Dedifferentiated amniotic fluid mesenchymal stem cell (primary cell): ENCODE measurements around the gene DXO.
A peak's percentile ranks its signal among the peaks of the same experiment; 100 is the strongest.
"Not testable (repeated sequence)": the region's sequence is repeated elsewhere in the genome, so short reads cannot be mapped to it uniquely, and the experiment has no call there.

ENCODE experiments used
- DNase-seq: peaks from one replicate; pipeline ENCODE4 v3.0.0-alpha.2; 2016; ENCODE audit errors: extremely low spot score

DXO gene

GRCh38 chr6:31958741-31959739, 12.9 kb downstream of the DXO start, which contains the start of the genes NELFE and SKIC2:
NELFE (minus strand) TSS chr6:31958971; CDS start chr6:31958446, 525 bp downstream.
SKIC2 (plus strand) TSS chr6:31959175; CDS start chr6:31959193, 18 bp downstream.
- DNase-seq: peak; percentile 97

GRCh38 chr6:31958412-31958740, 13.6 kb downstream of the DXO start:
- no peak for DNase-seq

- DNase-seq: no peak
Measured at GRCh38 chr6:31956796-31957195, 15.1 kb downstream of the DXO start.

DNA sequence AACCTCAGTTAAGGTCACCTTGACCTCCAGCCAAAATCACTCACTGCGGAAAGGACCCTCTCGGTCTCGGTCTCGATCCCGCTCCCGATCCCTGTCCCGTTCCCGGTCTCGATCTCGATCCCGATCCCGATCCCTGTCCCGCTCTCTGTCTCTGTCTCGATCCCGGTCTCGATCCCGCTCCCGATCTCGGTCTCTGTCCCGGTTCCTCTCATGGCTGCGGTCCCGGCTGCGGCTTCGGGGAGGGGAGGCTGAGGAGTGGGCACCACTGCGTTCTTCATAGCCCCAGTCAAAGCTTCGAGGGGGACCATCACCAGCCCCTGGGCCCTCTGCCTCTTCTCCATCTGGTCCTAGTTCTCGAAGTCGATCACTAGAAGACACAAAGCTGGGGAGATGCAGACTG, 17.4 kb downstream of the DXO start:
- DNase-seq: no peak

DNA sequence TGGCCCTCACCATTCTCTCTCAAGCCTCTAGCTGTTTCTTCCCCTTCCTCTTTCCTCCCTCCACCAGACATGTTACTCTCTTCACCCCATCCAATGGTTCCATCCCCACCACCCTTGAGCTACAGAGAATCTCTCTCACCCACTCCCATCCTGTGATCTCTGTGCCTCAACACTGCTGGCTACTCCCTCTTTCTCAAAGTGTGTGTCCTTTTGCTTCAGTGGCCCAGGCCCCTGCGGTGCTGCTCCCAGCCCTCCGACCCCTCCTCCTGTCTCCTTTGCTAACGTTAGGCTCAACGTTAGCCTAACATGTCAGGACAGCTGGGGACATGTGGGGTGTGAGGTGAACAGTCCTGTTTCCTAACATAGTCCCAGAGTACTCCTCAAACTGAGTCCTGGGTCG, 19.0 kb downstream of the DXO start:
- DNase-seq: no peak

DNA sequence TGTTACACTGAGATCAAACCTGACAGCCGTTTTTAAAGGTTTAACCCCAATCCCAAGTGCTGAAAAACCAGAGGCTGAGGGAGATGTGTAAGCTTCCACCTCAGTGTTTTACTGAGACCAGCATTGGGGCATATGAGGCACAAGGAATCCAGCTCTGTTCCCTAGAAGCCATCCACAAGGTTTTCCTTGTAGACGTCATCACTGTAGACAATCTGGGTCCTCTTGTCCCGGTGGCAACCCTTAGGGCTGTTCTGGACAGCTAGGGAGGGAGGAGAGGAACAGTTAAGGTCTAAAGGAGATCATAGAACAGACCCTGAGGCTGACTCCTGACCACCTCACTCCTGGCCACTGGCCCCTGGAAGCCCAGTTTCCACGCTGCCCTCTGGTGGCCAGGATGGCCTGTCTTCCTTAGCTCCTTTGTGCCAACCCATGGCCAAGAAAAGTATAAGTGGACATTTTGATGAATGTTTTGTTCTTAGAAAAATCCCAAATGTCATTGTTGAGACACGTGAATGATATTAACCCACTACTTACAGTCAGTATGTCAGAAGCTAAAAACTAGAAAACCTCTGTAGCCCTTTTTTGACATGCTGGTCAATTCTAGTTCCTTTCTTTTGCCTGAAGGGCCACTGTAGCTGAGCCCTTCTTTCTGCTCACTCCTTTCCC, 19.7 kb downstream of the DXO start:
- peak; percentile 56 for DNase-seq

GRCh38 chr6:31949926-31950548, 21.9 kb downstream of the DXO start:
- DNase-seq: no peak

DNA sequence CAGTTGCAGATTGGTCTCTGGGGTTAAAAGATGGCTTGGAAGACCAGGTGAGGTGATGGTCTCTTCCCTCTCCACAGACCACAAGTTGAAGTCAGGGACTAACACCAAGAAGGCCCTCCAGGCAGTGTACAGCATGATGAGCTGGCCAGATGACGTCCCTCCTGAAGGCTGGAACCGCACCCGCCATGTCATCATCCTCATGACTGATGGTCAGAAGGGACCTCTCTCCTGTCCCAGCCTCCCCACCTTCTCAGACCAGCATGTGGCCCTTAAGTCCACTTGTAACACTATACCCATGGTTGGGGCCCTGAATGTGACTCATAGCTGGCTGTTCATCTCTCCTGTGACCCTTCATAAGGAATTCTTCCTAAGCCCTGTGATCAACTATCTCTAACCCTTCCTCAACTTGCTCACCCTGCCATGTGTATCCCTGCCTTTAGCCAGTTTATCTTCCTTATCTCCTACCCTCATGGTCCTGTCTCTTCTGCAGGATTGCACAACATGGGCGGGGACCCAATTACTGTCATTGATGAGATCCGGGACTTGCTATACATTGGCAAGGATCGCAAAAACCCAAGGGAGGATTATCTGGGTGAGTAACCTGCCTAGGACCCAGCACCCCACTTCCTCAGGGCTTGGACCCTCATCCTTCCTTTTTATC, 23.1 kb downstream of the DXO start:
- no peak for DNase-seq

DNA sequence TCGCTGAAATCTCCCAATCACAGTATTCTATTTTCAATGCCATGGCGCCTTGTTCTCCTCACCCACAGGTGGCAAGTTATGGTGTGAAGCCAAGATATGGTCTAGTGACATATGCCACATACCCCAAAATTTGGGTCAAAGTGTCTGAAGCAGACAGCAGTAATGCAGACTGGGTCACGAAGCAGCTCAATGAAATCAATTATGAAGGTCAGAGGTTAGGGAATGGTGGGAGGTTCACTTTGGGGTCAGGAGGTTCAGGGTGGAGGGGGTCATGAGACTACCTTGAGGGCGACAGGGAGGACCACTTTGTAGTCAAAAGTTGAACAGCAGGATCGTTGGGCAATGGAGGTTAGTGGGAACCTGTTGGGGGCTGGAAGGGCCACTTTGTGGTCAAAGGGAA, 23.6 kb downstream of the DXO start:
- no peak for DNase-seq

GRCh38 chr6:31947864-31948263, 24.1 kb downstream of the DXO start:
- no peak for DNase-seq

DNA sequence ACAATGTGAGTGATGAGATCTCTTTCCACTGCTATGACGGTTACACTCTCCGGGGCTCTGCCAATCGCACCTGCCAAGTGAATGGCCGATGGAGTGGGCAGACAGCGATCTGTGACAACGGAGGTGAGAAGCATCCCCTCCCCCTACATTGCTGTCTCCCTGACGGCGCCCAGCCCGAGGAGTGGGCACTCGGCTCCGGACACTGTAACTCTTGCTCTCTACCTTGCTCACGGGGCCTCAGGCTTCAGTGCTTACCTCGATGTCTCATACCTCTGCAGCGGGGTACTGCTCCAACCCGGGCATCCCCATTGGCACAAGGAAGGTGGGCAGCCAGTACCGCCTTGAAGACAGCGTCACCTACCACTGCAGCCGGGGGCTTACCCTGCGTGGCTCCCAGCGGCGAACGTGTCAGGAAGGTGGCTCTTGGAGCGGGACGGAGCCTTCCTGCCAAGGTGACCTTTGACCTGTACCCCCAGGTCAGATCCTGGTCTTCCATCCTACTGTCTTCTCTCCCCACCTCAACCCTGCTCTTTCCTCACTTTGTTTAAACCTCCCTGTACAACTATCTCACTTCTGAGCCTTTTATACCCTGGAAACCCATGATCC, 24.8 kb downstream of the DXO start:
- DNase-seq: no peak

- DNase-seq: no peak
Measured at GRCh38 chr6:31946370-31946885, 25.5 kb downstream of the DXO start.

DNA sequence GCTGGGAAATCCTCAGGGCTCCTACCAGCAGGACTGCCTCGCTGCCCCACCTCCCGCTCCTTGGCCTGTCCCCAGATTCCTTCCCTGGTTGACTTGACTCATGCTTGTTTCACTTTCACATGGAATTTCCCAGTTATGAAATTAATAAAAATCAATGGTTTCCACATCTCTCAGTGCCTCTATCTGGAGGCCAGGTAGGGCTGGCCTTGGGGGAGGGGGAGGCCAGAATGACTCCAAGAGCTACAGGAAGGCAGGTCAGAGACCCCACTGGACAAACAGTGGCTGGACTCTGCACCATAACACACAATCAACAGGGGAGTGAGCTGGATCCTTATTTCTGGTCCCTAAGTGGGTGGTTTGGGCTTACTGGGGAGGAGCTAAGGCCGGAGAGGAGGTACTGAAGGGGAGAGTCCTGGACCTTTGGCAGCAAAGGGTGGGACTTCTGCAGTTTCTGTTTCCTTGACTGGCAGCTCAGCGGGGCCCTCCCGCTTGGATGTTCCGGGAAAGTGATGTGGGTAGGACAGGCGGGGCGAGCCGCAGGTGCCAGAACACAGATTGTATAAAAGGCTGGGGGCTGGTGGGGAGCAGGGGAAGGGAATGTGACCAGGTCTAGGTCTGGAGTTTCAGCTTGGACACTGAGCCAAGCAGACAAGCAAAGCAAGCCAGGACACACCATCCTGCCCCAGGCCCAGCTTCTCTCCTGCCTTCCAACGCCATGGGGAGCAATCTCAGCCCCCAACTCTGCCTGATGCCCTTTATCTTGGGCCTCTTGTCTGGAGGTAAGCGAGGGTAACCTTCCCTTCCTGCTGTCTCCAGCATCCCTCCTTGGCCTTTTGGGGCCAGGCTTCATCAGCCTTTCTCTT, 26.2 kb downstream of the DXO start, which contains the start of gene CFB:
Gene CFB (plus strand): TSS at position 589 of the 863 bp plus-strand sequence. CDS start 127 bp downstream, at position 716.
- DNase-seq: peak; percentile 81

DNA sequence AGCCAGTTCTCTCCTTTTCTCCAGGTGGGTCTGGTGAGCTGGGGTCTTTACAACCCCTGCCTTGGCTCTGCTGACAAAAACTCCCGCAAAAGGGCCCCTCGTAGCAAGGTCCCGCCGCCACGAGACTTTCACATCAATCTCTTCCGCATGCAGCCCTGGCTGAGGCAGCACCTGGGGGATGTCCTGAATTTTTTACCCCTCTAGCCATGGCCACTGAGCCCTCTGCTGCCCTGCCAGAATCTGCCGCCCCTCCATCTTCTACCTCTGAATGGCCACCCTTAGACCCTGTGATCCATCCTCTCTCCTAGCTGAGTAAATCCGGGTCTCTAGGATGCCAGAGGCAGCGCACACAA, 26.8 kb downstream of the DXO start:
- DNase-seq: no peak

GRCh38 chr6:31943742-31944141, 28.2 kb downstream of the DXO start:
- DNase-seq: no peak

DNA sequence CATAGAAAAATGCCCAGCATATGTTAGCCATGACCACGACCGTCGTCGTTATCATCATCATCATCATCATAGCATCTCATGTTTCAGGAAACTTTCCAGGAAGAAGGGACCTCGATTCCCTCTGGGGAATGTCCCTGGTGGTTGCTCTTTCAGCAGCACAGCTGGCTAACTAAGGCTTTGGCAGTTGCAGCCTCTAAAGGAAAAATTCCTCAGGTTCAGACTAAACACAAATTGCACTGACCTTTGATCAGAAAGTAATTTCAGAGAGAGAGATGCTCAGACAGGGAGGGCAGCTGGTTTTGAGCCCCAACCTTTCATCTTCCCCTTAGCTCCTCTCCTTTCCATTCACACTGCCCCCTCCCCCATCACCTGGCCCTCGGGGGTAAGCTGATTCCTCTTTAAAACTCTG, 31.7 kb downstream of the DXO start:
- no peak for DNase-seq

DNA sequence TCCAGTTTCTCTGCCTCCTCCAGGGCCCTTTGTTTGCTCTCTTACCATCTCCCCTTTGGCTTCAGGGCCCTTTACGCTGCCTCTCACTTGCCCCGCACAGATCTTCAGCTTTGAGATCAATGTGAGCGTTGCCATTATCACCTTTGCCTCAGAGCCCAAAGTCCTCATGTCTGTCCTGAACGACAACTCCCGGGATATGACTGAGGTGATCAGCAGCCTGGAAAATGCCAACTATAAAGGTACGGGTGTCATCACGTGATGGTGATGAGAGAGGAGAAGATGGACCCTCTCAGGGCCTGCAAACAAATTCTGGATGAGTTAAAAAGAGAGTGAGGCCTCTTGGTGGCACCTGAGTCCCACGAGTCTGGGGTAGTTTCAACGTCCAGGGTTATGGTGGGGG, 36.1 kb downstream of the DXO start:
- DNase-seq: no peak

DNA sequence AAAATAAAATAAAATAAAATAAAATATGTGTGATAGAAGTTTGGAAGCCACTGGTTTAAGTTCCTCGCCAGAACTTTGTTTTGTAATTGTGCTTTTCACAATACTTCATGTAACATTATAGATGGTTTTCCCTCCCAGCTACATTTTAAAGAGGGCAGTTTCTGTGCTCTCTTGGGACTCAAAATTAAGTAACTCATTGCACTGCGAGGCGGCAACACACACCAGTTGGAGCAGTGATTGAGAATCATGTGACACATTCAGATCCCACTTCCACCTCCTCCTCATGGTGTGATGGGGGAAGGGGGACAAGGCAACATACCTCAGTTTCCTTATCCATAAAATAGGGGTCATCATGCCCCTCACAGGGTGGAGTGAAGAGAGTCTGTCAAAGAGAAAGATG, 36.9 kb downstream of the DXO start:
- DNase-seq: no peak

DNA sequence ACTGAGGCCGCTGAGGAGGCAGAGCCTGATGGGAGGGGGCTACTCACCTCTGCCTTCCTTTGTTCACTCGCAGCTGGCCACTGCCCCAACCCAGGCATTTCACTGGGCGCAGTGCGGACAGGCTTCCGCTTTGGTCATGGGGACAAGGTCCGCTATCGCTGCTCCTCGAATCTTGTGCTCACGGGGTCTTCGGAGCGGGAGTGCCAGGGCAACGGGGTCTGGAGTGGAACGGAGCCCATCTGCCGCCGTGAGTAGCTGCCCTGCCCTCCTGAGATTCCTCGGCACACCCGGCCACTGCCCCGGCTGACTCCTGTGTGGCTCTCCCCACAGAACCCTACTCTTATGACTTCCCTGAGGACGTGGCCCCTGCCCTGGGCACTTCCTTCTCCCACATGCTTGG, 38.4 kb downstream of the DXO start:
- no peak for DNase-seq

DNA sequence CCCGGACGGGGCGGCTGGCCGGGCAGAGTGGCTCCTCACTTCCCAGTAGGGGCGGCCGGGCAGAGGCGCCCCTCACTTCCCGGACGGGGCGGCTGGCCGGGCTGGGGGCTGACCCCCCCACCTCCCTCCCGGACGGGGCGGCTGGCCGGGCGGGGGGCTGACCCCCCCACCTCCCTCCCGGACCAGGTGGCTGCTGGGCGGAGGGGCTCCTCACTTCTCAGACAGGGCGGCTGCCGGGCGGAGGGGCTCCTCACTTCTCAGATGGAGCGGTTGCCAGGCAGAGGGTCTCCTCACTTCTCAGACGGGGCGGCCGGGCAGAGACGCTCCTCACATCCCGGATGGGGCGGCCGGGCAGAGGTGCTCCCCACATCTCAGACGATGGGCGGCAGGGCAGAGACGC, 39.8 kb downstream of the DXO start:
- DNase-seq: not testable (repeated sequence)
